Endothelial cell (in vitro differentiated cells): ENCODE results near the gene DDX10. TPM values are rescaled to one million over a fixed set of nuclear protein-coding genes. Genes with fewer than 3 reads are reported as not detected.

Experiments used
- DNase-seq: peaks from one replicate; pipeline ENCODE4 v3.0.0; 2021; ENCODE audit warnings: low spot score
- H3K27ac Mint-ChIP-seq: one replicate; pipeline ENCODE4 v1.8.0; 2021; ENCODE audit warnings: mixed read lengths, inconsistent platforms; ENCODE audit not compliant: unreplicated experiment
- H3K27me3 Mint-ChIP-seq: one replicate; pipeline ENCODE4 v1.8.0; 2021; ENCODE audit warnings: mild to moderate bottlenecking, moderate library complexity, mixed read lengths, inconsistent platforms; ENCODE audit not compliant: unreplicated experiment
- H3K36me3 Mint-ChIP-seq: one replicate; pipeline ENCODE4 v1.8.0; 2021; ENCODE audit warnings: mild to moderate bottlenecking, low read depth, mixed read lengths, inconsistent platforms; ENCODE audit not compliant: unreplicated experiment
- H3K4me1 Mint-ChIP-seq: one replicate; pipeline ENCODE4 v1.8.0; 2021; ENCODE audit warnings: mild to moderate bottlenecking, mixed read lengths, inconsistent platforms; ENCODE audit not compliant: unreplicated experiment
- H3K4me3 Mint-ChIP-seq: one replicate; pipeline ENCODE4 v1.8.0; 2021; ENCODE audit warnings: mild to moderate bottlenecking, mixed read lengths, inconsistent platforms; ENCODE audit not compliant: unreplicated experiment
- H3K9me3 Mint-ChIP-seq: one replicate; pipeline ENCODE4 v1.8.0; 2021; ENCODE audit warnings: mixed read lengths, inconsistent platforms; ENCODE audit not compliant: unreplicated experiment
- total RNA-seq: library from RNA; stranded (reverse); fragmentation: NEBNext Ultra II Directional; extraction: Animal tissue kit (Norgen Biotek cat#: 25700); gene quantifications from one replicate; pipeline ENCODE4 v1.2.1, GENCODE V29; 2021; ENCODE audit not compliant: unreplicated experiment
- TF ChIP-seq, protein P1 (sequence below): fragments of 200-600 bp; sonication (generic); IDR thresholded peaks from one replicate; pipeline ENCODE4 v1.5.0; 2021; ENCODE audit warnings: antibody characterized with exemption; ENCODE audit not compliant: unreplicated experiment

DDX10 gene
- total RNA-seq, 1 donor from 2014 or later = 20.9 TPM

DNA sequence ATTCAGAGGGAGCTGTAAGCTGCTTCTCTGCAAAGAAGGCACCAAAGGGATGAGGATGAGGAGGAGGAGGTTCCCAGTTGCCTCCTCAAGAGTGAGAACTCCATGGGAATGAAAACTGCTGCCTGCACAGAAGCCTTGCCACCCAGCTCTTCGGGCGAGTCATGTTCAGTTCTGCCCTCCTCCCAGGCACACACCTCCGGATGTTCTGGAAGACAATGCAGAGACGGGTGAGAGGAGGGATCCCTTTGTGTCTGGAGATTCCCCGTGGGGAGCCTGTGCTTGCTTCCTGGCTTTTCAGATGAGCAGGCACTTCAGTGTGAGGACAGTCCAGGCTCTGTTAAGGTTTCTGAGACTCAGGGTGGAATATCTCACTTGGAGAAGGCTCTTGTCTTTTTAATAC, 295.6 kb downstream of the DDX10 start:
- Mint-ChIP-seq H3K36me3 (no peaks in the 10 kb centered on the region), H3K27me3 (peaks cover 1% of the 10 kb centered on the region), H3K27ac (no peak overlapping the region), H3K4me1 (peaks cover 3% of the 10 kb centered on the region), H3K9me3 (no peaks in the 10 kb centered on the region), H3K4me3 (no peak overlapping the region)
- no peak for DNase-seq
- TF ChIP-seq, protein P1, sequence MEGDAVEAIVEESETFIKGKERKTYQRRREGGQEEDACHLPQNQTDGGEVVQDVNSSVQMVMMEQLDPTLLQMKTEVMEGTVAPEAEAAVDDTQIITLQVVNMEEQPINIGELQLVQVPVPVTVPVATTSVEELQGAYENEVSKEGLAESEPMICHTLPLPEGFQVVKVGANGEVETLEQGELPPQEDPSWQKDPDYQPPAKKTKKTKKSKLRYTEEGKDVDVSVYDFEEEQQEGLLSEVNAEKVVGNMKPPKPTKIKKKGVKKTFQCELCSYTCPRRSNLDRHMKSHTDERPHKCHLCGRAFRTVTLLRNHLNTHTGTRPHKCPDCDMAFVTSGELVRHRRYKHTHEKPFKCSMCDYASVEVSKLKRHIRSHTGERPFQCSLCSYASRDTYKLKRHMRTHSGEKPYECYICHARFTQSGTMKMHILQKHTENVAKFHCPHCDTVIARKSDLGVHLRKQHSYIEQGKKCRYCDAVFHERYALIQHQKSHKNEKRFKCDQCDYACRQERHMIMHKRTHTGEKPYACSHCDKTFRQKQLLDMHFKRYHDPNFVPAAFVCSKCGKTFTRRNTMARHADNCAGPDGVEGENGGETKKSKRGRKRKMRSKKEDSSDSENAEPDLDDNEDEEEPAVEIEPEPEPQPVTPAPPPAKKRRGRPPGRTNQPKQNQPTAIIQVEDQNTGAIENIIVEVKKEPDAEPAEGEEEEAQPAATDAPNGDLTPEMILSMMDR = no peak

DNA sequence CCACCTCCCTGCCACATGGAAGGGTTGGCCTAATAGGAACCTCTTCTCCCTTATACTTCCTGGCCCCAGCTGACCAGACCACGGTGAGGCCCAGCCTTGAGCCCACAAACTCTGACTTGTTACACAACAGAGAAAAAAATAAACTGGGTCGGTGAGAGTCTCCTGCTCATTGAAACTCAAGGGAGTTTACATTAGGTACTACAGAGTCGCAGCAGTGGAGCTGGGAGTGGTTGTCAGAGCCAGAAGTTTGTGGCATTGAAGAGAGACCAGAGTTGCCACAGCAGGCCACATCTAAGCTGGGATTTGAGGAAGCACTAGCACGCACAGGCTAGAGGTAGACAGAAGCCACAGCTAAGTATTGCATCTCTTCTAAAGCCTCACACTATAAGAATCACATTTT, 296.2 kb downstream of the DDX10 start:
- peaks cover 3% of the 10 kb centered on the region for H3K4me1 Mint-ChIP-seq
- peak overlapping the region; percentile 48 for H3K27ac Mint-ChIP-seq
- peaks cover 5% of the 10 kb centered on the region for H3K27me3 Mint-ChIP-seq
- H3K4me3 Mint-ChIP-seq = no peak overlapping the region
- TF ChIP-seq, protein P1 = no peak
- no peak for DNase-seq
- H3K36me3 Mint-ChIP-seq = no peaks in the 10 kb centered on the region
- no peaks in the 10 kb centered on the region for H3K9me3 Mint-ChIP-seq

DNA sequence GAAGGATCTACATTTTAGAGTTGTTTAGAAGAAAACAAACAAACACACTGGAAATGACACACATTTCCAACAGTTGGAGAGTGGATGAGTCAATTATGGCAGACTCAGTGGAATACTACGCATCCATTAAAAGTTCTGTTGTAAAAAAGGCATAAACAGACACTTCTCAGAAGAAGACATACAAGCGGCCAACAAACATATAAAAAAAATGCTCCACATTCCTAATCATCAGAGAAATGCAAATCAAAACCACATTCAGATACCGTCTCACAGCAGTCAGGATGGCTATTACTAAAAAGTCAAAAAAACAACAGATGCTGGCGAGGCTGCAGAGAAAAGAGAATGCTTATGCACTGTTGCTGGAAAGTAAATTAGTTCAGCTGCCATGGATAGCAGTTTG, 298.2 kb downstream of the DDX10 start:
- no peak for DNase-seq
- Mint-ChIP-seq H3K4me3 (no peak overlapping the region), H3K27ac (no peak overlapping the region), H3K9me3 (no peaks in the 10 kb centered on the region), H3K27me3 (peaks cover 8% of the 10 kb centered on the region), H3K4me1 (peaks cover 7% of the 10 kb centered on the region), H3K36me3 (no peaks in the 10 kb centered on the region)
- TF ChIP-seq, protein P1 = no peak

DNA sequence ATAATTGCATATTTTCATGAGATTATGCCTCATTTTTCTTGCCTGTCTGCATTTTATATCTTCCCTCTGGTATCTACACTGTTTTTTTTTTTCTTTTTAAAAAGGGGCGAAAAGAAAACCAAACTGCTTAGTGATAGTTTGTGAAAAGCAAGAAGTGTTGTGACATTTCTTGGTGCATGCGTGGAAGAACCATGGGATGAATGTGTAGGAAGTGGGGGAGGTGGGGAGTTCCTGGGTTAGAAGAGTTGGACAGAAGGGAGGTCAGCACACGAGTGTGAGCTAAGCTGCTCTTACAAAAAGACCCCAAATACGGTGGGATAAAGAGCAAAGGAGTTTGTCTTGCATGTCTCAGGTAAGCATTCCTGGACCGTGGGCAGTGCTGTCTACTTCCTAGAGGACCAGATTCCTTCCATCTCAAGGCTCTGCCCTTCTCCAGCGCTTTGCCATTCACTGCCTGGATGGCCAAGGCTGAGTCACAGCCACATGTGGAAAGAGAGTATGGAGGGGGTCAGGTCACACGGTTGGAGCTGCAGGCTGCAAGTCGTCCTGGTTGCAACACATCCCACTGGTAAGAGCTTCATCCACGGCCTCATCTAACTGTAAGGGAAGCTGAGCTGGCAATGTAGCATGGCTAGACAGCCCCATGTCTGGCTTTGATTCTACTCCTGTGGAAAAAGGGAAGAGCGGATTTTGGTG, 300.6 kb downstream of the DDX10 start:
- no peaks in the 10 kb centered on the region for H3K9me3 Mint-ChIP-seq
- no peak for DNase-seq
- peaks cover 8% of the 10 kb centered on the region for H3K27me3 Mint-ChIP-seq
- H3K27ac Mint-ChIP-seq = no peak overlapping the region
- no peaks in the 10 kb centered on the region for H3K36me3 Mint-ChIP-seq
- H3K4me3 Mint-ChIP-seq = no peak overlapping the region
- TF ChIP-seq, protein P1 = no peak
- peaks cover 7% of the 10 kb centered on the region for H3K4me1 Mint-ChIP-seq

DNA sequence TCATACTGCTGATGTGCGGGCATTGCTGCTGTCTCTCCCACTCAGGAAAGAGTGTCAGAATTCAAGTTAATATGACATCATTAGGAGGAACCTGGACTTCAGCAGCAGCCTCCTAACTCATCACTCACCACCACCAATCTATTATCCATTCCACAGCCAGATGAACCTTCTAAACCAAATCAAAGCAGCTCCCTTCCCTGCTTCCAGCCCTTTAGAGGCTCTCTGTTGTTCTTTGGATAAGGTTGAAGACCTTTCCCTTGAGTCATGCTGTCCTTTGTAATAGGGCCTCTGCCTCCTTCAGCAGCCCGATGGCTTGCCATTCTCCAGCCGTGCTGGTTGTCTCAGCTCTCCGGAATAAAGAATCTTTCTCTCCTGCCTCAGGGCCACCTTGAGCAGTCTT, 301.3 kb downstream of the DDX10 start:
- TF ChIP-seq, protein P1 = no peak
- H3K36me3 Mint-ChIP-seq = no peaks in the 10 kb centered on the region
- no peaks in the 10 kb centered on the region for H3K9me3 Mint-ChIP-seq
- H3K27me3 Mint-ChIP-seq = peaks cover 8% of the 10 kb centered on the region
- H3K4me3 Mint-ChIP-seq = no peak overlapping the region
- no peak overlapping the region for H3K27ac Mint-ChIP-seq
- peaks cover 3% of the 10 kb centered on the region for H3K4me1 Mint-ChIP-seq
- DNase-seq = no peak
